HFF-Myc (cell line): ENCODE data around the gene IZUMO1.
"Not testable (repeated sequence)": the region's sequence is repeated elsewhere in the genome, so short reads cannot be mapped to it uniquely, and the experiment has no call there.

Source experiments
- DNase-seq: peaks from one replicate; pipeline ENCODE4 v3.0.0-alpha.2; 2011; ENCODE audit warnings: low read depth; ENCODE audit errors: extremely low read depth
- H3K4me3 ChIP-seq: replicated peaks from 2 replicates; pipeline ENCODE4 v1.5.1; 2011; ENCODE audit warnings: low read depth, mild to moderate bottlenecking, control low read depth, low read length
- CTCF ChIP-seq: IDR thresholded peaks from 2 replicates; pipeline ENCODE4 v1.5.1; 2012; ENCODE audit warnings: mild to moderate bottlenecking, low read depth, low read length, control low read depth; ENCODE audit errors: missing control alignments

Gene IZUMO1

DNA sequence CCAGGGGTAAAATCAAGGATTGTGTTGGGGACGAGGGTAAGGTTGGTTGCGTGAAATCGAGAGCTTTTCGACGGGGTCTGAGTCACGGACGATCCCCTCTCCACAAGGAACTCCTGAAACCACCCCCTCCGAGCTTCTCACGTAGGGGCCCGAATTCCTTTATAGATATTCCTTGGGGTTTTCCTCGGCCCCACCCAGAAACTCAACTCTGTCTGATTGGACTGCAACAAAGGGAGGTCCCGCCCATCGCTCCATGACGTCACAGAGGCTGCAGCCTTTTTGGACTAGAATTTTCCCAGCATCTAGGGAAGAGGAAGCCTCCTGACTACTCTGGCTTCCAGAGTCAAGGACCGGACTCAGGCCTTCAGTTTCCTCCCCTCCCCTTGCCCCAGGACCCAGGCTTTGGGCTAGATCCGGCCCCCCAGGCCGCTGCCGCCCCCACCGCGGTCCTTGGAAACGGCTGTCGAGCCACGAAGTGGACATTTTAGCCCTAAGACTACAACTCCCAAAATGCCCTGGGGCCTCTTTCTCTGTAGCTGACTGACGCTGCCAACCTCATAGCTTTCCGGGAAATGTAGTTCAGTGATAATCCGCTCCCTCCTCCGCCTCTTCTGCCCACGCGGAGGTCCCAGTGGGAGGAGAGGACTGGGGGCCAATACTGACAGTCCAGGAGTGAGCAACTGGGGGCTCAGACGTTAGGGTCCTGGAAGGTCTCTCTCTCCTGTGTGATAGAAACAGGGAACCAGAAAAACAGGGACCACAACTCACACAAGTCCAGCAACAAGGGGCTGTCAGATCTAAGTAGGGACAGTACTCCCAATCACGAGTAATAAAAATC lies at the start of gene IZUMO1:
TSS of gene IZUMO1 (minus strand) at position 172 of the 838 bp plus-strand sequence. CDS start 1,050 bp downstream, outside the sequence.
- TF ChIP-seq CTCF: no peak
- peak within 1 kb of the TSS; percentile 49 for H3K4me3 ChIP-seq
- peak; percentile 73 for DNase-seq

DNA sequence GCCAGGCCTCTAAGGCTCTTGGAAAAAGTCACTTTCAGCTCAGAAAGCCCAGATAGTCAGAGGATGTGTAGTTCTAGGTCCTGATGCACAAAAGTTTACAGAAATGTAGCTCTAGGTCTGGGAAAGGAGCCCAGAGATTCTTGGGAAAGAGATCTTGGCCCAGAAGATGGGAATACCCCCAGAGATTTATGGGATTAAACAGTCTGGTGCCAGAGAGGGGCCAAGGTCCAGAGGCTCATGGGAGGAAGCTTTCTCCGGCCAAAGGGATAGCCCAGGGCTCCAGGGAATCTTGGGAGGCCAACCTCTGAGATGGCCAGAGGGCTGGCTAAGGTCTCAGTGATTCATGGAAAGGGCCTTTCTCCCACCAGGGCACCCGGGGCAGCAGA lies 49.0 kb upstream of the IZUMO1 start:
- TF ChIP-seq CTCF: no peak
- DNase-seq: no peak
- no peak overlapping the region for H3K4me3 ChIP-seq

DNA sequence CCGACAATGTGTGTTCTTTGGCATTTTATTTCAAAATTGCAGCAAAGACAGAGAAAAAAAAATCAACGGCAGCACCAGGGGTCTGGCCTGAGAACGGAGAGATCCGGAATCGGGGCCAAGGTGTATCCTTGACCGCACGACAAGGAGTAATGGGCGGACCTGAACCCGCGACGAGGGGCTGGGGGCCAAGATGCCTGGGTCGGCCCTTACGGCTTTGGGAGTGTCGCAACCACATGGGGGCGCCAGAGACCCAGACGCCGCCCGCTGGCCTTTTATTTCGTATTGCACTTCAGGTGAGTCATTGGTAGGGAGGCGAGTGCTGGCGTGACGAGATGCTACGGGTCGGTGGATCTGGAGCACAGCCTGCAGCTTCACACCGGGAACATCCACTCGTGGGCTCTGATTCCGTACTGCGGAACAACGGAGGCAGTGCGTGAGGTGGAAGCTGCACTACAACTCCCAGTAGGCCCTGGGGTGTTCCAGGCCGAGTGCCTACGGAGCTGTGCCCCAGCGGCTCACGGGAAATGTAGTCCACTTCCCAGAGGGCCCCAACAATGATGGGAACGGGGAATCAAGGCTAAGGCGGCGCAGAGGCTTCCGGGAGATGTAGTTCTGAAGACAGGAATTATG lies 48.5 kb upstream of the IZUMO1 start:
- TF ChIP-seq CTCF: peak; percentile 95
- peak overlapping the region; percentile 43 for H3K4me3 ChIP-seq
- DNase-seq: peak; percentile 83

DNA sequence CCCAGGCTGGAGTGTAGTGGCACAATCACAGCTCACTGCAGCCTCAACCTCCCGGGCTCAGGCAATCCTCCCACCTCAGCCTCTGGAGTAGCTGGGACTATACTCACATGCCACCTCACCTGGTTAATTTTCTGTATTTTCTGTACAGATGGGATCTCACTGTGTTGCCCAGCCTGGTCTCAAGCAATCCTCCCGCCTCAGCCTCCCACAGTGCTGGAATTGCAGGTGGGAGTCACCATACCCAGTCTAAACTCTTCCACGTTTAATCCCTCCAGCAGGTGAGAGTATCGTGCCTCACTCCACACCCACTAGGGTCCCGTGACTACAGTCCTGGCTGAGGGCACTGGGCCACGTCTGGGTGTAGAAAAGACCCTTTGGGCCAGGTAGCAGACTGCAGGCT lies 47.6 kb upstream of the IZUMO1 start:
- TF ChIP-seq CTCF: no peak
- no peak for DNase-seq
- H3K4me3 ChIP-seq: no peak overlapping the region

DNA sequence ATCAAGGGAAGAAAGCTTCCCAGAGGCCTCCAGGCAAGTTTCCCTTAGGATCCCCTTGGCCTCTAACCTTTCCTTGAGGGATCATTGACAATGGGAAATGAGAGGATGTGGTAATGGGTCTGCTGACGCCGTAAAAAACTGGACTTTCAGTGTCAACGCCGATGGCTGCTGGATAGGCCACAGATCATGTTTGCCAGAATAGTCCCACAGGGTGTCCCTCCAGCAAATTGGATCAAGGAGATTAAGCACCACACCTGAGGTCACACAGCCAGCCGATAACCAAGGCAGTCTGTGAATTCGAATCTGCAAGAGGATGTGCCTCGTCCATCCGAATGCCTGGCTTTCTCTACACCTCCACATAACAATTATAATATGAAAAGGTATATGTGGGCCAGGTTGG lies 46.6 kb upstream of the IZUMO1 start:
- no peak for DNase-seq
- no peak for TF ChIP-seq CTCF
- no peak overlapping the region for H3K4me3 ChIP-seq

- not testable (repeated sequence) for H3K4me3 ChIP-seq, DNase-seq
Measured at GRCh38 chr19:48787331-48787730, 40.6 kb upstream of the IZUMO1 start.

DNA sequence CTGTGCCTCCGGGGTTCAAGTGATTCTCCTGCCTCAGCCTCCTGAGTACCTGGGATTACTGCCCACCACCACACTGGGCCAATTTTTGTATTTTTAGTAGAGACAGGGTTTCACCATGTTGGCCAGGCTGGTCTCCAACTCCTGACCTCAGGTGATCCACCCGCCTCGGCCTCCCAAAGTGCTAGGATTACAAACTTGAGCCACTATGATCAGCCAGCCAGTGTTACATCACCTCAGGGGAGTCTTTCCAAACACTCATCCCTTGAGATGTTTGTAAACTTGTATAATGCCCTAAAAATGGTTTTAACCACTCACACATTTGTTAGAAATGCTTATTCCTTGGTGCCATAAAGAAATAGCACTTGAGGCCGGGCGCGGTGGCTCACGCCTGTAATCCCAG lies 39.7 kb upstream of the IZUMO1 start:
- not testable (repeated sequence) for H3K4me3 ChIP-seq, DNase-seq
